Natural killer cell (primary cell): ENCODE results near the gene CARD16. TPM values are rescaled to one million over a fixed set of nuclear protein-coding genes. Genes with fewer than 3 reads are reported as not detected.

Experiments
- ATAC-seq, 3 donors: fragments of 150-1000 bp in 2 of 3; fragments of 200-7000 bp in 1 of 3; cut with Tn5 transposase; 1 replicate in 1 of 3; 2 replicates in 2 of 3; pipeline ENCODE4 v1.10.0; 2021; ENCODE audit warnings: mild to moderate bottlenecking in 2 of 3, moderate library complexity in 2 of 3
- DNase-seq, 2 donors: peaks; one replicate each; pipeline versions ENCODE4 v3.0.0 to v3.0.0-alpha.2; 2013 to 2021; ENCODE audit warnings: mixed read lengths in 1 of 2
- H3K27ac ChIP-seq: one replicate; pipeline ENCODE4 v1.5.1; 2013; ENCODE audit warnings: mild to moderate bottlenecking, low read length
- H3K27me3 ChIP-seq: one replicate; pipeline ENCODE4 v1.6.1; 2013; ENCODE audit warnings: low read length; ENCODE audit not compliant: control insufficient read depth, insufficient read depth
- H3K36me3 ChIP-seq: one replicate; pipeline ENCODE4 v1.6.1; 2013; ENCODE audit warnings: low read length; ENCODE audit not compliant: control insufficient read depth, insufficient read depth
- H3K4me1 ChIP-seq: one replicate; pipeline ENCODE4 v1.6.1; 2013; ENCODE audit warnings: low read length; ENCODE audit not compliant: control insufficient read depth, insufficient read depth
- H3K4me3 ChIP-seq: one replicate; pipeline ENCODE4 v1.5.1; 2013; ENCODE audit warnings: low read length
- H3K9me3 ChIP-seq: one replicate; pipeline ENCODE4 v1.6.1; 2013; ENCODE audit warnings: low read length; ENCODE audit not compliant: control insufficient read depth, insufficient read depth
- H3K27ac Mint-ChIP-seq, 2 donors: one replicate each; pipeline ENCODE4 v1.8.0; 2022; ENCODE audit warnings: mild to moderate bottlenecking in 2 of 2, mixed read lengths in 2 of 2, moderate library complexity in 1 of 2
- H3K27me3 Mint-ChIP-seq, 2 donors: one replicate each; pipeline ENCODE4 v1.8.0; 2022; ENCODE audit warnings: low read depth in 2 of 2, mixed read lengths in 2 of 2
- H3K36me3 Mint-ChIP-seq: one replicate; pipeline ENCODE4 v1.8.0; 2022; ENCODE audit warnings: mixed read lengths
- H3K4me1 Mint-ChIP-seq, 2 donors: one replicate each; pipeline ENCODE4 v1.8.0; 2022; ENCODE audit warnings: mixed read lengths in 2 of 2
- H3K4me3 Mint-ChIP-seq: one replicate; pipeline ENCODE4 v1.8.0; 2022; ENCODE audit warnings: mild to moderate bottlenecking, moderate library complexity, mixed read lengths
- H3K9me3 Mint-ChIP-seq, 2 donors: one replicate each; pipeline ENCODE4 v1.8.0; 2022; ENCODE audit warnings: mixed read lengths in 2 of 2
- WGBS: methylation state at CpG from one replicate; pipeline ENCODE4 v1.1.7; 2013; ENCODE audit warnings: missing lambda C conversion rate; ENCODE audit not compliant: insufficient coverage; 5-methylcytosine and 5-hydroxymethylcytosine counted together
- intact Hi-C: fragments of 100-400 bp; cut with micrococcal nuclease; formaldehyde crosslinking; loops from one replicate; pipeline ENCODE4 v1.14.2; 2022
- total RNA-seq, 4 donors: library from RNA; stranded (reverse); fragments of 120-200 nt in 1 of 4; gene quantifications; one replicate each; pipeline versions ENCODE4 v1.2.3 to v1.2.4, GENCODE V29; 2013 to 2022
- TF ChIP-seq, protein P1 (sequence below): fragments of 200-600 bp; IDR thresholded peaks from one replicate; pipeline ENCODE4 v1.8.0; 2022; ENCODE audit warnings: antibody characterized with exemption

The CARD16 gene
- total RNA-seq, 3 donors from 2014 or later (not counting 1 experiment from before 2014, with no cell fraction given): 54.7 to 113 (median 110) TPM

DNA sequence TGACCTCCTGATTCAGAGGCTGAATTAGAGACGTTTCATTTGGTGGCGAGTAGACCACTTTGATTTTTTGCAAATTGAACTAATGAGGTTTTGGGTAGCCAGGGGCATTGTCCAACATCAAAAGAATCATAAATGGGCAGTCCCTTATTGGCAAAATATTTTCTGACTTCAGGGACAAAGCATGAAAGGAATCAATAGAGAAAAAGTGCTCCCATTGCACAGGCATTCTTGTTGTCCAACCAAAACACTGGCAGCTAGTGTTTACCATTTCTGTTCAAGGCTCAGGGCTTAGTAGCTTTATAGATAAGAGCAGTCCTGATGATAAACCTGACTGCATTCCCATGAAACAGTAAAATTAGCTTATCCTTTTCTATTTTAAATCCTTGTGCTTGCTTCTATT is 6.4 kb upstream of the CARD16 start:
- Histone ChIP-seq H3K36me3 (no peaks in the 10 kb centered on the region), H3K4me3 (no peak overlapping the region), H3K9me3 (no peaks in the 10 kb centered on the region), H3K27ac (no peak overlapping the region), H3K27me3 (no peaks in the 10 kb centered on the region), H3K4me1 (no peaks in the 10 kb centered on the region)
- H3K27ac Mint-ChIP-seq: no peak overlapping the region
- H3K27me3 Mint-ChIP-seq: peaks cover 0 to 3% of the 10 kb centered on the region in 2 donors
- intact Hi-C loops: no loop called here
- TF ChIP-seq, protein P1, sequence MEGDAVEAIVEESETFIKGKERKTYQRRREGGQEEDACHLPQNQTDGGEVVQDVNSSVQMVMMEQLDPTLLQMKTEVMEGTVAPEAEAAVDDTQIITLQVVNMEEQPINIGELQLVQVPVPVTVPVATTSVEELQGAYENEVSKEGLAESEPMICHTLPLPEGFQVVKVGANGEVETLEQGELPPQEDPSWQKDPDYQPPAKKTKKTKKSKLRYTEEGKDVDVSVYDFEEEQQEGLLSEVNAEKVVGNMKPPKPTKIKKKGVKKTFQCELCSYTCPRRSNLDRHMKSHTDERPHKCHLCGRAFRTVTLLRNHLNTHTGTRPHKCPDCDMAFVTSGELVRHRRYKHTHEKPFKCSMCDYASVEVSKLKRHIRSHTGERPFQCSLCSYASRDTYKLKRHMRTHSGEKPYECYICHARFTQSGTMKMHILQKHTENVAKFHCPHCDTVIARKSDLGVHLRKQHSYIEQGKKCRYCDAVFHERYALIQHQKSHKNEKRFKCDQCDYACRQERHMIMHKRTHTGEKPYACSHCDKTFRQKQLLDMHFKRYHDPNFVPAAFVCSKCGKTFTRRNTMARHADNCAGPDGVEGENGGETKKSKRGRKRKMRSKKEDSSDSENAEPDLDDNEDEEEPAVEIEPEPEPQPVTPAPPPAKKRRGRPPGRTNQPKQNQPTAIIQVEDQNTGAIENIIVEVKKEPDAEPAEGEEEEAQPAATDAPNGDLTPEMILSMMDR: no peak
- ATAC-seq: no peak
- no peaks in the 10 kb centered on the region for H3K9me3 Mint-ChIP-seq
- WGBS: 91% methylated on average over 2 of the region's 2 CpGs
- peaks cover 0 to 8% of the 10 kb centered on the region in 2 donors for H3K4me1 Mint-ChIP-seq
- H3K4me3 Mint-ChIP-seq: no peak overlapping the region
- DNase-seq: no peak
- no peaks in the 10 kb centered on the region for H3K36me3 Mint-ChIP-seq

DNA sequence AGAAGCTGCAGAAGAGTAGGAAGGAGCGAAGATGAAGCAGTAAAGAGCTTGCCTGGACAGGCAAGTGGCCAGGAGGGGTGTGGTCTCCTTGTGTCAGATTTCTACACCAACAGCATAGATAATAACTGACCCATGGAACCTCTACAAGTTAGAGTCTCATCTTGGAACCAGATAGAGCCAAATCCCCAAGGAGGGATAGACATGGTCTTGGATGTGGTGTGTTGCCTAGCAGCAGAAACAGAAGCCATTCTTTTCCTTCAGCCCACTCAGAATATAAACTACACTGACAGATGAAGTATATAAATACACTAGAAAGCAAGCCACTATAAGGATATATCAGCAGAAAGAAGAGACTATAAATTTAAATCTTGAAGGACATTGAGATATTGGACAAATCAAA is 4.3 kb upstream of the CARD16 start:
- intact Hi-C loops: loop anchor here (10.0 kb wide), 1 partner anchor 345 kb away; no protein-coding TSS in a partner anchor
- H3K4me3 Mint-ChIP-seq: no peak overlapping the region

DNA sequence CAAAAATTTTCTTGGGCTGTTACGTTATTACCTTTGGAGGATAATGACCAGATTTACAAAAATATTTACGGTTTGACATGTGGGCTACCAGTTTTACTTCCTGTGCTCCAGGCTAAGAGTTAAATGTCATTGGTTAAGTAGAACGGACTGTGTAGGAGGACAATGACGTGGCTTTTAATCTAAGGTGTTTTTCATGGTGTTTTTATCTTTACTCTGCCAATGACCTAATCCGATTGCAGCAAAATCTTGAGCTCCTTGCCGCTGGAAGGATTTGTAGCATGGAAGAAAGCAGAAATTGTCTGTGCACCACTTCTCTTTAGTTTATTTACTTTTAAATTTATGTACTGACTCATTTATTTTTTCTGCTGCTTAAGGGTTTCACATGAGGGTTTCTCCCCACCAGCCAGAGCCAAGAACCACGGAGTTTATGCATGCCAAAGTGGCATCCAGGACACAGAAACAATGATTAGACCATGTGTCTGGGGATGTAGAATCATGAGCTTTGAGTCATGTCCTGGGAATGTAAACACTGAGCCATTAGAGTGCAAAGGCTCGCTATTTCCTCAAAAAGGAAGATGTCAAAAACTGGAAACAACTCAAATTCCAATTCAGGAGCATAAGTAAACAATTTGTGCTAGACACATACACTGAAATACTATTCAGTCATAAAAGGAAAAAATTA is 1.9 kb upstream of the CARD16 start:
- intact Hi-C loops: loop anchor here (10.0 kb wide), 1 partner anchor 342 kb away; no protein-coding TSS in a partner anchor
- DNase-seq: no peak

More for the DNA sequence above, 4.3 kb upstream of the CARD16 start:
- peaks cover 13 to 25% of the 10 kb centered on the region in 2 donors for H3K4me1 Mint-ChIP-seq
- Histone ChIP-seq H3K27ac (no peak overlapping the region), H3K9me3 (no peaks in the 10 kb centered on the region), H3K4me3 (no peak overlapping the region), H3K36me3 (no peaks in the 10 kb centered on the region), H3K4me1 (peaks cover 7% of the 10 kb centered on the region), H3K27me3 (no peaks in the 10 kb centered on the region)
- TF ChIP-seq, protein P1: no peak
- ATAC-seq (no peak), DNase-seq (no peak)
- H3K27ac Mint-ChIP-seq: no peak overlapping the region
- no peaks in the 10 kb centered on the region for H3K27me3 Mint-ChIP-seq
- WGBS: 100% methylated on average over 1 of the region's 1 CpG
- no peaks in the 10 kb centered on the region for H3K36me3 Mint-ChIP-seq
- no peaks in the 10 kb centered on the region for H3K9me3 Mint-ChIP-seq

More for the DNA sequence above, 1.9 kb upstream of the CARD16 start:
- no peaks in the 10 kb centered on the region for H3K9me3 Mint-ChIP-seq
- Histone ChIP-seq H3K36me3 (no peaks in the 10 kb centered on the region), H3K27me3 (no peaks in the 10 kb centered on the region), H3K4me1 (peaks cover 9% of the 10 kb centered on the region), H3K4me3 (no peak overlapping the region), H3K9me3 (no peaks in the 10 kb centered on the region), H3K27ac (no peak overlapping the region)
- H3K36me3 Mint-ChIP-seq: peaks cover under 1% of the 10 kb centered on the region
- no peaks in the 10 kb centered on the region for H3K27me3 Mint-ChIP-seq
- WGBS: 81% methylated on average over 8 of the region's 8 CpGs
- no peak for ATAC-seq
- TF ChIP-seq, protein P1: no peak
- no peak overlapping the region for H3K27ac Mint-ChIP-seq
- H3K4me1 Mint-ChIP-seq: peaks cover 35 to 50% of the 10 kb centered on the region in 2 donors
- H3K4me3 Mint-ChIP-seq: no peak overlapping the region
